Mesendoderm (in vitro differentiated cells): ENCODE data around the gene KIF17.

Source experiments
- DNase-seq: peaks from one replicate; pipeline ENCODE4 v3.0.0; 2013
- H2AK5ac ChIP-seq: 2 replicates; pipeline ENCODE4 v1.6.1; 2013; ENCODE audit warnings: low read length, inconsistent platforms
- H2BK120ac ChIP-seq: 2 replicates; pipeline ENCODE4 v1.6.1; 2013; ENCODE audit warnings: low read depth, mild to moderate bottlenecking, low read length, moderate library complexity, mixed read lengths
- H2BK15ac ChIP-seq: replicated peaks from 2 replicates; pipeline ENCODE4 v1.6.1; 2013; ENCODE audit warnings: low read depth, mild to moderate bottlenecking, moderate library complexity
- H2BK5ac ChIP-seq: 2 replicates; pipeline ENCODE4 v1.6.1; 2013; ENCODE audit warnings: low read length, inconsistent platforms
- H3K18ac ChIP-seq: 2 replicates; pipeline ENCODE4 v1.6.1; 2013; ENCODE audit warnings: mild to moderate bottlenecking, low read length, mixed read lengths
- H3K23ac ChIP-seq: one replicate; pipeline ENCODE4 v1.6.1; 2013; ENCODE audit warnings: low read length
- H3K27ac ChIP-seq: 2 replicates; pipeline ENCODE4 v1.5.1; 2013; ENCODE audit warnings: low read depth, mild to moderate bottlenecking, inconsistent platforms, low read length, moderate library complexity
- H3K27me3 ChIP-seq: 2 replicates; pipeline ENCODE4 v1.6.1; 2013; ENCODE audit warnings: low read length, control low read depth, mild to moderate bottlenecking, inconsistent platforms; ENCODE audit not compliant: insufficient read depth, poor library complexity
- H3K36me3 ChIP-seq: 2 replicates; pipeline ENCODE4 v1.6.1; 2013; ENCODE audit warnings: low read length, inconsistent platforms; ENCODE audit not compliant: control insufficient read depth, insufficient read depth
- H3K4ac ChIP-seq: one replicate; pipeline ENCODE4 v1.6.1; 2013; ENCODE audit warnings: low read depth, mild to moderate bottlenecking, low read length, moderate library complexity
- H3K4me1 ChIP-seq: 2 replicates; pipeline ENCODE4 v1.6.1; 2013; ENCODE audit warnings: low read depth, low read length, inconsistent platforms; ENCODE audit not compliant: control insufficient read depth
- H3K4me2 ChIP-seq: 2 replicates; pipeline ENCODE4 v1.6.1; 2013; ENCODE audit warnings: low read length
- H3K4me3 ChIP-seq: 2 replicates; pipeline ENCODE4 v1.5.1; 2013; ENCODE audit warnings: mild to moderate bottlenecking, low read length
- H3K56ac ChIP-seq: one replicate; pipeline ENCODE4 v1.6.1; 2013; ENCODE audit warnings: low read length
- H3K79me1 ChIP-seq: 2 replicates; pipeline ENCODE4 v1.6.1; 2013; ENCODE audit warnings: low read length, inconsistent platforms
- H3K79me2 ChIP-seq: 2 replicates; pipeline ENCODE4 v1.6.1; 2013; ENCODE audit warnings: mild to moderate bottlenecking, low read length; ENCODE audit not compliant: control insufficient read depth, insufficient read depth
- H3K9ac ChIP-seq: 2 replicates; pipeline ENCODE4 v1.6.1; 2013; ENCODE audit warnings: low read length, inconsistent platforms
- H4K5ac ChIP-seq: one replicate; pipeline ENCODE4 v1.6.1; 2013; ENCODE audit warnings: low read length
- H4K8ac ChIP-seq: one replicate; pipeline ENCODE4 v1.6.1; 2013; ENCODE audit warnings: low read depth, mild to moderate bottlenecking, control low read depth, low read length, moderate library complexity
- WGBS: extraction: QIAGEN DNeasy Blood & Tissue Kit; methylation state at CpG from one replicate; pipeline ENCODE4 v1.1.7; 2013; ENCODE audit warnings: low lambda C conversion rate, missing lambda C conversion rate; ENCODE audit not compliant: insufficient coverage; ENCODE audit errors: extremely low coverage; 5-methylcytosine and 5-hydroxymethylcytosine counted together

The KIF17 gene

DNA sequence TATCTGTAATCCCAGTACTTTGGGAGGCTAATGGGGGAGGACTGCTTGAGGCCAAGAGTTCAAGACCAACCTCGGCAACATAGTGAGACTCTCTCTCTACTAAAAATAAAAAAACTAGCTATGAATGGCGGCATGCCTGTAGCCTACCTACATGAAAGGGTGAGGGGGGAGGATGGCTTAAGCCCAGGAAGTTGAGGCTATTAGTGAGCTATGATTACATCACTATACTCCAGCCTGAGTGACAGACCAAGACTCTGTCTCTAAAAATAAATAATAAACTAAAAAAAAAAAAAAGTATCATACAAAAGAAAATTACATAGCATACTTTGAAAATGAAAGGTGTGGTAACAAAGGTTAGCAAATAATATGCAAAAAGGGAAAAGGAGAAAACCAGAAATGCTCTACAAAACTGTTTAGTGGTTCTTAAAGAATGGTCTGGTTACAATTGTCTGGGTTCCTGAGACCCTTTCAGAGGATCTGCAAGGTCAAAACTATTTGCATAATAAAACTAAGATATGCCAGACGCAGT, 33.7 kb upstream of the KIF17 start:
- H3K79me1 ChIP-seq, result no peaks in the 10 kb centered on the region
- H3K36me3 ChIP-seq, result peaks cover 3% of the 10 kb centered on the region
- H3K4ac ChIP-seq, result no peak overlapping the region
- no peak for DNase-seq
- no peak overlapping the region for H2BK15ac ChIP-seq
- H3K4me3 ChIP-seq, result no peak overlapping the region
- H2BK120ac ChIP-seq, result no peak overlapping the region
- no peak overlapping the region for H3K27ac ChIP-seq
- no peak overlapping the region for H4K5ac ChIP-seq
- H3K4me1 ChIP-seq, result no peaks in the 10 kb centered on the region
- H4K8ac ChIP-seq, result no peak overlapping the region
- H2BK5ac ChIP-seq, result no peak overlapping the region
- H3K23ac ChIP-seq, result no peak overlapping the region
- H3K9ac ChIP-seq, result no peak overlapping the region
- no peaks in the 10 kb centered on the region for H3K27me3 ChIP-seq
- H3K18ac ChIP-seq, result no peak overlapping the region
- H3K4me2 ChIP-seq, result no peak overlapping the region
- no peak overlapping the region for H3K56ac ChIP-seq
- H3K79me2 ChIP-seq, result no peaks in the 10 kb centered on the region
- WGBS, result no CpG with 5 or more reads among the region's 3 CpGs
- no peak overlapping the region for H2AK5ac ChIP-seq

DNA sequence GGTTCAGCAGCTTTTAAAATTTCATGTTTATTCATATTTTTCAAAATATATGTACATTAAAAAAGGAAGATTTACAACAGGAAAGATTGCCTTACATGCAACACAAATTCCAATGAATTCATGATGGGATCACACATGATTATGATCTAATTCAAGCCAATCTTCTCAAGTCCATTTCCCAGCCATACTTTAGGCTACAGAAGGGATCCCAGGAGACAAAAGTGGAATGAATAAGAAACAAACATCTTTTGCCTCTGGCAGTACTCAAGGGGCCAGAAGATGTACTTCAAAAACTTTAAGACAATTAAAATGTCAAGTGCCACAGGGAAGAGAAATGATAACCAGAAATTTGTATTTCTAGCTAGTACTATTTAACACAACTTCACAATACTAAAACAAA, 24.9 kb upstream of the KIF17 start:
- Histone ChIP-seq H3K27me3 (no peaks in the 10 kb centered on the region), H3K56ac (no peak overlapping the region), H3K4me3 (no peak overlapping the region), H3K18ac (no peak overlapping the region), H3K36me3 (peaks cover 6% of the 10 kb centered on the region), H3K4me2 (no peak overlapping the region), H2BK15ac (no peak overlapping the region), H3K9ac (no peak overlapping the region), H2AK5ac (no peak overlapping the region), H3K4me1 (no peaks in the 10 kb centered on the region), H3K4ac (no peak overlapping the region), H4K5ac (no peak overlapping the region), H3K79me2 (no peaks in the 10 kb centered on the region), H2BK5ac (no peak overlapping the region), H2BK120ac (no peak overlapping the region), H3K79me1 (no peaks in the 10 kb centered on the region), H3K23ac (no peak overlapping the region), H3K27ac (no peak overlapping the region), H4K8ac (no peak overlapping the region)
- no peak for DNase-seq

DNA sequence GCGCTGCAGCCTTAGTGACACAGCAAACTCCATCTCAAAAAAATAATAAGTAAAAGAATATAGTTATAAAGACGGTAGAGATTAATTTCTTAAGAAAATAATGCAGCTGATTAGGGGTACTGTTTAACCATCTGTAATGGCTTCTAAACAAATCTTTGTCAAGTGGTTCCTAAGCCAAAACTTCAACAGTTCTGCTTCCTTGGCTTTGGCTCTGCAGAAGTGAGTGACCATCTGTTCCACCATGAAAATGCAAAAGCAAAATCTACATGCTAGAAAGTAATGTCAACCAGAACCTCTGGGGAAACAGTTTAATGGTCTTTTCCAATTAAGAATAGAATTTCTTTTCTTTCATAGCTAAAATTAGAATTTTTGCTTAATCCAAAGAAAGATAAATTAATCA, 23.0 kb upstream of the KIF17 start:
- Histone ChIP-seq H3K27me3 (no peaks in the 10 kb centered on the region), H3K4me1 (no peaks in the 10 kb centered on the region), H3K23ac (no peak overlapping the region), H4K8ac (no peak overlapping the region), H3K56ac (no peak overlapping the region), H2BK15ac (no peak overlapping the region), H3K27ac (no peak overlapping the region), H3K36me3 (peaks cover 4% of the 10 kb centered on the region), H3K18ac (no peak overlapping the region), H3K4me2 (no peak overlapping the region), H3K9ac (no peak overlapping the region), H3K79me1 (no peaks in the 10 kb centered on the region), H2BK5ac (no peak overlapping the region), H3K4me3 (no peak overlapping the region), H3K79me2 (no peaks in the 10 kb centered on the region), H2AK5ac (no peak overlapping the region), H2BK120ac (no peak overlapping the region), H4K5ac (no peak overlapping the region), H3K4ac (no peak overlapping the region)
- no CpG with 5 or more reads among the region's 2 CpGs for WGBS
- no peak for DNase-seq

DNA sequence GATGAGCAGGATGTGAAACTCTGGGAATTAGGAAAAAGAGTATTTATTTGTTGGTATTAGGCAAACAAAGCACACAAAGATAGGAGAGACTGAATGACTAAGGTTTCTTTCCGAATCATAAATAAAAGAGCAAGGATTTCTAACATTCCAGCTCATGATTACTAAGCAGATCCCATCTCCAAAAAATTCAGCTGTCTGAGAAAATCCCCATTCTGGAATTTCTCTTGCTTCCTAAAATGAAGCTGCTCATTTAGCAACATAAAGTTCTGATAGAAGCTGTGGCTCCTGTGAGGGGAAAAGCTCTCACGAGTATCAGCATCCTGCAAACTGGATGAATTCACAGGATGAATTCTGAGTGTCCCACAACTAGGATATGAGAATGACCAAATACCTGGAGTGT, 21.4 kb upstream of the KIF17 start:
- H3K79me2 ChIP-seq, result no peaks in the 10 kb centered on the region

DNA sequence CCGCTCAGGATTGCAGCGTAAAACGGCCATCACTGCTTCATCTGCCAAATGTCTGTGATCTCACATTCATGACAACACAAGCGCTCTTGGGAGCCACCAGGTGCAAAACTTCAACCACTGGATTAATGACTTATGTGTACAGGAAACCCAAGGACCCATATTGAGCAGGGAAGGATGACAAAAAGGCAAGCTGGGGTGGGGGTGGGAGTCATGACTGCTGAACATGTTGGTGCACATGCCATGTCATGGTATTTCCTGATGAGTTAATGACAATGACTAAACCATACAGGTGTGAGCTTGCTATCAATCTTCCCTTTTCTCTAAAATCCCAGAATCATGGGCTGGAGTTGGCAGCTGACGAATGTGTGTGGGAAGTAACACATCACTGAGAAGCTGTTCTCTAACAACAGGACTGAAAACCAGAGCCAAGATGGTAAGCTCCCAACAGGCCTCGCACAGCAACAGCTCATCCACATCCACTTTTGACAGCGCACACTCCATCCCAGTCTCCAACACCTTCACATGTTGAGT, 17.8 kb upstream of the KIF17 start:
- H3K9ac ChIP-seq, result no peak overlapping the region
- no peak overlapping the region for H2BK5ac ChIP-seq
- H4K8ac ChIP-seq, result no peak overlapping the region
- no peaks in the 10 kb centered on the region for H3K79me2 ChIP-seq
- no peak overlapping the region for H3K4ac ChIP-seq
- H3K4me2 ChIP-seq, result no peak overlapping the region
- H2BK120ac ChIP-seq, result no peak overlapping the region
- no CpG with 5 or more reads among the region's 7 CpGs for WGBS
- H3K27ac ChIP-seq, result no peak overlapping the region
- H3K36me3 ChIP-seq, result peaks cover 1% of the 10 kb centered on the region
- no peaks in the 10 kb centered on the region for H3K79me1 ChIP-seq
- DNase-seq, result no peak
- no peak overlapping the region for H3K23ac ChIP-seq
- no peak overlapping the region for H2AK5ac ChIP-seq
- H3K4me3 ChIP-seq, result no peak overlapping the region
- H3K27me3 ChIP-seq, result peaks cover 2% of the 10 kb centered on the region
- H2BK15ac ChIP-seq, result no peak overlapping the region
- no peak overlapping the region for H3K18ac ChIP-seq
- H3K4me1 ChIP-seq, result peaks cover 2% of the 10 kb centered on the region
- no peak overlapping the region for H3K56ac ChIP-seq
- no peak overlapping the region for H4K5ac ChIP-seq

More for the DNA sequence above, 21.4 kb upstream of the KIF17 start:
- H2AK5ac ChIP-seq, result no peak overlapping the region
- H4K5ac ChIP-seq, result no peak overlapping the region
- WGBS, result no CpG with 5 or more reads among the region's 2 CpGs
- H3K56ac ChIP-seq, result no peak overlapping the region
- H3K27me3 ChIP-seq, result no peaks in the 10 kb centered on the region
- no peak overlapping the region for H3K4me3 ChIP-seq
- H4K8ac ChIP-seq, result no peak overlapping the region
- no peaks in the 10 kb centered on the region for H3K79me1 ChIP-seq
- peaks cover 1% of the 10 kb centered on the region for H3K36me3 ChIP-seq
- H3K4me1 ChIP-seq, result no peaks in the 10 kb centered on the region
- no peak overlapping the region for H3K27ac ChIP-seq
- H3K23ac ChIP-seq, result no peak overlapping the region
- H2BK15ac ChIP-seq, result no peak overlapping the region
- no peak overlapping the region for H2BK120ac ChIP-seq
- H3K9ac ChIP-seq, result no peak overlapping the region
- H3K4me2 ChIP-seq, result no peak overlapping the region
- no peak overlapping the region for H3K18ac ChIP-seq
- DNase-seq, result no peak
- H2BK5ac ChIP-seq, result no peak overlapping the region
- H3K4ac ChIP-seq, result no peak overlapping the region

DNA sequence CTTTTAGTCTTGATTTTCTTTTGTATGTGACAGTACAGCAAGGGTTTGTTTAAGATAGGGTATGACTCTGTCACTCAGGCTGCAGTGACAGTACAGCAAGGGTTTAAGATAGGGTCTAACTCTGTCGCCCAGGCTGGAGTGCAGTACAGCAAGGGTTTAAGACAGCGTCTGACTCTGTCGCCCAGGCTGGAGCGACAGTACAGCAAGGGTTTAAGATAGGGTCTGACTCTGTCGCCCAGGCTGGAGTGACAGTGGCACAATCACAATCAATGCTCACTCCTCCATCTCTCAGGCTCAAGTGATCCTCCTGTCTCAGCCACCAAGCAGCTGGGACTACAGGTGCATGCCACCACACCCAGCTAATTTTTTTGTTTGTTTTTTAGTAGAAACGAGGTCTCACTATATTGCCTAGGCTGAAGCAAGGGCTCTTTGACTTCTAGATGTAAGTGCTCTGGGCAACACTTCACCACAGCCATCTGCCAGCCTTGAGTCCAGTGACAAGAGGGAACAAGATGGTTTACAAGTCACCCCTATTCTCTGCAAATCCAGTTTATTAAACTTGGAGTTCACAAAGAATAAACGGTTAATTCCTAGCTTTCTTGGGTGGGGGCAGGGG, 15.7 kb upstream of the KIF17 start:
- no peak overlapping the region for H2BK5ac ChIP-seq
- H3K23ac ChIP-seq, result no peak overlapping the region
- H3K9ac ChIP-seq, result no peak overlapping the region
- no peak overlapping the region for H3K27ac ChIP-seq
- no peak overlapping the region for H4K5ac ChIP-seq
- H3K4me2 ChIP-seq, result no peak overlapping the region
- H2AK5ac ChIP-seq, result no peak overlapping the region
- H3K4me3 ChIP-seq, result no peak overlapping the region
- no peak overlapping the region for H2BK15ac ChIP-seq
- no peak overlapping the region for H4K8ac ChIP-seq
- no peaks in the 10 kb centered on the region for H3K79me1 ChIP-seq
- H3K4me1 ChIP-seq, result peaks cover 2% of the 10 kb centered on the region
- H3K36me3 ChIP-seq, result peaks cover 1% of the 10 kb centered on the region
- no peak overlapping the region for H3K4ac ChIP-seq
- H3K18ac ChIP-seq, result no peak overlapping the region
- no peak overlapping the region for H3K56ac ChIP-seq
- WGBS, result no CpG with 5 or more reads among the region's 7 CpGs
- H2BK120ac ChIP-seq, result no peak overlapping the region
- H3K79me2 ChIP-seq, result no peaks in the 10 kb centered on the region
- peaks cover 5% of the 10 kb centered on the region for H3K27me3 ChIP-seq
- no peak for DNase-seq
